GM10266 (cell line): ENCODE results near the gene NPM1.
"Not testable (repeated sequence)": the region's sequence is repeated elsewhere in the genome, so short reads cannot be mapped to it uniquely, and the experiment has no call there.

Source experiments
- DNase-seq: peaks from one replicate; pipeline ENCODE4 v3.0.0; 2012; ENCODE audit errors: extremely low spot score
- TF ChIP-seq, protein P1 (sequence below): IDR thresholded peaks from 2 replicates; pipeline ENCODE4 v1.5.1; 2012; ENCODE audit warnings: mild to moderate bottlenecking, low read depth; ENCODE audit not compliant: control insufficient read depth, insufficient read depth; ENCODE audit errors: missing control alignments

Gene NPM1

DNA sequence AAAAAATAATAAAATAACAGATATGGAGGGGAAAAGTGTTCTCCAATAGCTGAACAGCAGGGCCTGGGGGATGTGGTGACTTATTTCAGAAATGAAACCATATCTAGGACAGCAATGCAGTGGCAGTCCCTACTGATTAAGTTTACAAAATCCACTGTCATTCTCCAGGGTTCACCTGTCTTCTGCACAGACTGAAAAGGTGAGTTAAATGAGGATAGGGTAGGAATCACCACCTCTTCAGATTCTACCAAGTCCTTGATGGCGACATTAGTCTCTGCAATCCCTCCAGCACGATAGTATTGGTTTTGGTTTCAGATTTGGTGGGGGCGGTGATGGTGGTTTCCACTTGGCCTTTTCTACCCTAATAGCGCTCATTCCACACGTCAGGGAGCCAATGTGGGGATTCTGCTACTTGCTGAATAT is 32.3 kb upstream of the NPM1 start:
- peak; percentile 58 for DNase-seq

DNA sequence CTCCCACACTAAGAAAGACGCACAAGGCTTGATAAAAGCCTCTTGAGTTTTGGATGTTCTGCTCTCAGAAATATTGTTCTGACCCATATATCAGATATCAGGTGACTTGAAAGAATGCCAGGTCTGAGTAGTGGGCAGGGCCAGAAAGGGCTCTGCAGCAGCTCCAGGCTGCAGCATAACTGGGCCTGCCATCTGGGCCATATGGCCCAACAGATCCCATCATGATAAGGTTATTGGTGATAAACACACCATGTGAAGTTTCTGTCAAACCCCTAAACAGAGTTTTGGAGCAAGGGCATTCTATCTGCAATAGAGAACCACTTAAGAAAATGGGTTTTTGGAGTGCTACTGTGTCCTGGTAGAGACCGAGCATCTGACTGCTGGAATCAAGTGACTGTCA is 29.8 kb upstream of the NPM1 start:
- TF ChIP-seq, protein P1, sequence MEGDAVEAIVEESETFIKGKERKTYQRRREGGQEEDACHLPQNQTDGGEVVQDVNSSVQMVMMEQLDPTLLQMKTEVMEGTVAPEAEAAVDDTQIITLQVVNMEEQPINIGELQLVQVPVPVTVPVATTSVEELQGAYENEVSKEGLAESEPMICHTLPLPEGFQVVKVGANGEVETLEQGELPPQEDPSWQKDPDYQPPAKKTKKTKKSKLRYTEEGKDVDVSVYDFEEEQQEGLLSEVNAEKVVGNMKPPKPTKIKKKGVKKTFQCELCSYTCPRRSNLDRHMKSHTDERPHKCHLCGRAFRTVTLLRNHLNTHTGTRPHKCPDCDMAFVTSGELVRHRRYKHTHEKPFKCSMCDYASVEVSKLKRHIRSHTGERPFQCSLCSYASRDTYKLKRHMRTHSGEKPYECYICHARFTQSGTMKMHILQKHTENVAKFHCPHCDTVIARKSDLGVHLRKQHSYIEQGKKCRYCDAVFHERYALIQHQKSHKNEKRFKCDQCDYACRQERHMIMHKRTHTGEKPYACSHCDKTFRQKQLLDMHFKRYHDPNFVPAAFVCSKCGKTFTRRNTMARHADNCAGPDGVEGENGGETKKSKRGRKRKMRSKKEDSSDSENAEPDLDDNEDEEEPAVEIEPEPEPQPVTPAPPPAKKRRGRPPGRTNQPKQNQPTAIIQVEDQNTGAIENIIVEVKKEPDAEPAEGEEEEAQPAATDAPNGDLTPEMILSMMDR: no peak
- DNase-seq: no peak

More for the DNA sequence above, 32.3 kb upstream of the NPM1 start:
- TF ChIP-seq, protein P1: no peak

DNA sequence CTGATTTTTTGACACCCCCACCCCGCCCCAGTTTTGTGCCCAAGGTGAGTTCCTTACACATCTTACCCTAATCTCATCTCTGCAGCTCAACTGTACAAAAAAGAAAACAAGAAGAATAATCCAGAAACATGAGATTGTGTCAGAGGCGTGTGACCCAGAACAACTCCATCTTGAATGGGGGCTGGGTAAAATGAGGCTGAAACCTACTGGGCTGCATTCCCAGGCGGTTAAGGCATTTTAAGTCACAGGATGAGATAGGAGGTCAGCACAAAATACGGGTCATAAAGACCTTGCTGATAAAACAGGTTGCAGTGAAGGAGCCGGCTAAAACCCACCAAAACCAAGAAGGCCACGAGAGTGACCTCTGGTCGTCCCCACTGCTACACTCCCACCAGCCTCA is 26.5 kb upstream of the NPM1 start:
- not testable (repeated sequence) for DNase-seq

DNA sequence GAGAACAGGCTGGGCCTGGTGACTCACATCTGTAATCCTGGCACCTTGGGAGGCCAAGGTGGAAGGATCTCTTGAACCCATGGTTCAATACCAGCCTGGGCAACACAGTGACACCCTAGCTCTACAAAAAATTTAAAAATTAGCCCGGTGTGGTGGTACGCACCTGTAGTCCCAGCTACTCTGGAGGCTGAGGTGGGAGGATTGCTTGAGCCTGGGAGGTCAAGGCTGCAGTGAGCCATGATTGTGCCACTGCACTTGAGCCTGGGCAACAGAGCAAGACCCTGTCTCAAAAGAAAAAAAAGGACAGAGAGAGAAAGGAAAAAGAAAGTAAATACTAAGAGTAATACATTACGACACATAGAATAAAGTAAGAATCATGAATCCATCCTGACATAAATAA is 24.4 kb upstream of the NPM1 start:
- not testable (repeated sequence) for DNase-seq

DNA sequence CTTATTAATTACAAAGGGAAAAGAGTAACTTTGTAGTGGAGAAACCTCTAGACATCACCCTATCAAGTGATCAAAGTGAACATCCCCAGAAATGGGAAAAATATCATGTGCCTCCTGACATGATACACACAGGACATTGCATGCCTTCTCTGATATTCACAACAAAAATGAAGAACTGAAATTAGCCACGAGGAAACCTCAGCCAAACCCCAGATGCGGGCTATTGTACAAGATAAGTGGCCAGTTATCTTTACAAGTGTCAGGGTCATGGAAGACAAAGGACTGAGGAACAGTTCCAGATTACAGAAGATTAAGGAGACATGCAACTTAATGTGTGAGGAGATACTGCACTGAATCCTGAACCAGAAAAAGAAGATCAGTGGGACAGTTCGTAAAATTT is 23.8 kb upstream of the NPM1 start:
- TF ChIP-seq, protein P1: no peak
- DNase-seq: no peak

DNA sequence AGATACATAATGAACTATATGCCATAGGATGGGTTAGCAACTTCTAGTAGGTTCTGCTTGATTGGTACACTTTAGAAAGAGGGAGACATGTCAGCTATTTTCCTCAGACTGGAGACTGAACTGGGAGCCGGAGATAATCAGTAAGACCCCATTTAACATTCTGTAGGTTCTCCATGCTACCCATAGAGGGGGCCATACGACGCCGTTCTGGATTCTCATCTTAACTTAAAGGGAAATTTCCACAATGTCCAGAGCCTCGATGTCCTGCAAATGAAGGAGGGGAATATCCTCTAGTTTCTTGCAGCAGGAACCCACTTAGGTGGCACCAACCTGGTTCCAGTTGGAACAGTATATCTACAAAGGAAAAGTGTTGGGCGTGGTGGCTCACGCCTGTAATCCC is 22.3 kb upstream of the NPM1 start:
- DNase-seq: no peak
- TF ChIP-seq, protein P1: peak; percentile 20

DNA sequence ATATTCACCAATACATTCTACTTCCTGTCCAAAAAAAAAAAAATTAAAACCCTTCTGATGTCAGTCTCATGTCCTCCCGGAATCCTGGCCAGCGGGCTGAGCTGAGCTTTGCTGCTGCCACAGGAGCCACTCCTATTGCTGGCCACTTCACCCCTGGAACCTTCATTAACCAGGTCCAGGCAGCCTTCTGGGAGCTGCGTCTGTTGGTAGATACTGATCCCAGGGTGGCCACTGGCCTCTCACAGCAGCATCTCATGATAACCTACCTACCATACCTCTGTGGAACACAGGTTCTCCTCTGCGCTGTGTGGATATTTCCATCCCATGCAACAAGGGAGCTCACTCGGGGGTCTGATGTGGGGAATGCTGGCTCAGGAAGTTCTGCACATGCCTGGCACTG is 21.0 kb upstream of the NPM1 start:
- TF ChIP-seq, protein P1: no peak
- no peak for DNase-seq

DNA sequence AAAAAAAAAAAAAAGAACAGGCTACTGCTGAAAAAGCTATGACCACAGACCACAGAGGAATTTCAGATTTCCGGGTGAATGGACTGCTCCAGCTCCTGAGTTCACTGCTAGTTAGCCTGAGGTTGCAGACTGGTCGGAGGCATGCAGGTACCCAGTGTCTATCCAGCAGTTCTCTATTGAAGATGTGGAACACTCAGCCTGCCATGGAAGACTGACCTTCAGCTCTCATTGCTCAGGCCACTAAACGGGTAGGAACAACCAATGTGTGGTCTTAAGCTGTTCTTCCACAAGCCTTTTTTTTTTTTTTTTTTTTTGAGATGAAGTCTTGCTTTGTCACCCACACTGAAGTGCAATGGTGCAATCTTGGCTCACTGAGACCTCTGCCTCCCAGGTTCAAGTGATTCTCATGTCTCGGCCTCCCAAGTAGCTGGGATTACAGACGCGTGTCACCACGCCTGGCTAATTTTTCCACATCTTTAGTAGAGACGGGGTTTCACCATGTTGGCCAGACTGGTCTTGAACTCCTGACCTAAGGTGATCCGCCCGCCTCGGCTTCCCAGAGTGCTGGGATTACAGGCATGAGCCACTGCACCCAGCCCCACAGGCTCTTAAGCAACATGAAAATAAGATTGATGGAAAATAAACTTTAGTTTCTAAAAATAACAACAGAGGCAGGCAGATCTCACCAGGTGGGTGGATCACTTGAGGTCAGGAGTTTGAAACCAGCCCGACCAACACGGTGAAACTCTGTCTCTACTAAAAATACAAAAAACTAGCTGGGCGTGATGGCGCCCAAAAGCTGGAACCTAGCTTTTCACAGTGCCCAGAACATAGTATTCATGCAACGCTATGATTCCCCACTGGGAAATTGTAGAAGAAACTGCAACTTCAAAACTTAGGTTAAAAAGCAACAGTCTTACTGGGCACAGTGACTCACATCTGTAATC is 20.0 kb upstream of the NPM1 start:
- TF ChIP-seq, protein P1: no peak
- no peak for DNase-seq
